GM12878 (cell line): ENCODE data around the gene LILRB2. TPM values are rescaled to one million over a fixed set of nuclear protein-coding genes. Genes with fewer than 3 reads are reported as not detected.

Source experiments
- ATAC-seq: fragments of 200-7000 bp; cut with Tn5 transposase; 3 replicates; pipeline ENCODE4 v1.9.1; 2020; ENCODE audit warnings: mild to moderate bottlenecking, moderate library complexity
- BruUV-seq: library from RNA; stranded (reverse); fragments of 400-500 nt; replicated peaks from 2 replicates; lab custom pipeline; 2021; lab: Mats Ljungman, UMichigan
- CTCF ChIA-PET: fragments of 300-600 bp; sonication (Branson Sonifier 250); formaldehyde crosslinking; extraction: SDS; loops from one replicate; lab custom pipeline; 2021; ENCODE audit warnings: inconsistent platforms; lab: Yijun Ruan, JAX
- POLR2A ChIA-PET: fragments of 350-600 bp; formaldehyde crosslinking; extraction: SDS; loops from one replicate; lab custom pipeline; 2021; ENCODE audit warnings: inconsistent platforms; lab: Charles Lee
- RAD21 ChIA-PET: fragments of 300-600 bp; sonication (Branson Sonifier 250); formaldehyde crosslinking; loops from one replicate; lab custom pipeline; 2023; ENCODE audit warnings: antibody characterized with exemption; ENCODE audit not compliant: unreplicated experiment; lab: Charles Lee
- SMC1A ChIA-PET: fragments of 300-600 bp; sonication (Branson Sonifier 250); formaldehyde crosslinking; loops from one replicate; lab custom pipeline; 2023; ENCODE audit not compliant: unreplicated experiment, uncharacterized antibody; lab: Charles Lee
- DNase-seq: peaks from one replicate; pipeline ENCODE4 v3.0.0-alpha.2; 2011; ENCODE audit warnings: low read depth, low spot score
- FAIRE-seq: peaks from 3 replicates; lab custom pipeline; 2011; peaks lifted over from hg19 to GRCh38; lab: Jason Lieb, UNC
- H2AFZ ChIP-seq: 2 replicates; pipeline ENCODE4 v1.6.0; 2011; ENCODE audit warnings: low read depth, low read length, control low read depth; ENCODE audit not compliant: control insufficient read depth
- H3K27ac ChIP-seq: 2 replicates; pipeline ENCODE4 v1.5.1; 2011; ENCODE audit warnings: control low read depth; ENCODE audit not compliant: control insufficient read depth, insufficient read depth
- H3K27me3 ChIP-seq, 2 experiments: replicated peaks in 1 of 2; 2 replicates each; pipeline versions ENCODE4 v1.6.0 to v1.6.1; 2011; ENCODE audit warnings: low read length in 1 of 2; ENCODE audit not compliant: control insufficient read depth in 2 of 2, insufficient read depth in 2 of 2
- H3K36me3 ChIP-seq, 2 experiments: 2 replicates each; pipeline ENCODE4 v1.5.1; 2011; ENCODE audit warnings: low read length in 1 of 2; ENCODE audit not compliant: control insufficient read depth in 2 of 2, insufficient read depth in 2 of 2
- H3K4me1 ChIP-seq: 2 replicates; pipeline ENCODE4 v1.6.1; 2011; ENCODE audit warnings: mild to moderate bottlenecking, low read length, moderate library complexity, mixed read lengths; ENCODE audit not compliant: control insufficient read depth, insufficient read depth
- H3K4me2 ChIP-seq: 2 replicates; pipeline ENCODE4 v1.6.0; 2011; ENCODE audit warnings: control low read depth; ENCODE audit not compliant: control insufficient read depth, insufficient read depth
- H3K4me3 ChIP-seq: fragments of 200-600 bp; sonication (generic); 2 replicates; pipeline ENCODE4 v1.5.1; 2016
- H3K79me2 ChIP-seq: 2 replicates; pipeline ENCODE4 v1.6.0; 2011; ENCODE audit warnings: low read length; ENCODE audit not compliant: control insufficient read depth, insufficient read depth
- H3K9ac ChIP-seq: 2 replicates; pipeline ENCODE4 v1.8.0; 2011; ENCODE audit warnings: low read length, control low read depth, mixed read lengths; ENCODE audit not compliant: control insufficient read depth, insufficient read depth
- H3K9me3 ChIP-seq: replicated peaks from 3 replicates; pipeline ENCODE4 v1.5.1; 2011; ENCODE audit warnings: mild to moderate bottlenecking, low read length; ENCODE audit not compliant: control insufficient read depth, insufficient read depth
- H4K20me1 ChIP-seq: 2 replicates; pipeline ENCODE4 v1.6.0; 2011; ENCODE audit not compliant: control insufficient read depth, insufficient read depth
- BCL11A ChIP-seq: IDR thresholded peaks from 2 replicates; pipeline ENCODE4 v1.6.1; 2011; ENCODE audit warnings: low read depth, low read length
- CREB1 ChIP-seq: IDR thresholded peaks from 2 replicates; pipeline ENCODE4 v1.6.1; 2012; ENCODE audit warnings: low read depth, mild to moderate bottlenecking, inconsistent platforms
- EP300 ChIP-seq, 2 experiments: fragments of 150-350 bp in 1 of 2; IDR thresholded peaks; 2 replicates each; pipeline ENCODE4 v1.6.1; 2011 to 2012; ENCODE audit warnings: low read depth in 2 of 2, low read length in 2 of 2, borderline replicate concordance in 1 of 2, improper control_type of control experiment in 1 of 2, inconsistent platforms in 1 of 2; ENCODE audit not compliant: control insufficient read depth in 1 of 2
- TAF1 ChIP-seq: IDR thresholded peaks from 2 replicates; pipeline ENCODE4 v1.6.1; 2011; ENCODE audit warnings: mild to moderate bottlenecking, low read depth, low read length, borderline replicate concordance
- WGBS: methylation state at CpG from one replicate; pipeline ENCODE4 v1.1.6; 2016; ENCODE audit warnings: low lambda C conversion rate; ENCODE audit not compliant: insufficient replicate concordance, insufficient coverage; ENCODE audit errors: missing lambda C conversion rate; 5-methylcytosine and 5-hydroxymethylcytosine counted together
- in situ Hi-C: fragments of 300-500 bp; cut with MboI; formaldehyde crosslinking; loops from 9 replicates; pipeline ENCODE4 v1.14.3; 2018; ENCODE audit warnings: mixed read lengths
- intact Hi-C: fragments of 100-400 bp; cut with micrococcal nuclease; formaldehyde crosslinking; loops from one replicate; pipeline ENCODE4 v1.14.2; 2022; ENCODE audit not compliant: unreplicated experiment
- polyA plus RNA-seq, 11 experiments: library from polyadenylated mRNA; depleted of rRNA in 4 of 11; unstranded in 6 of 11; stranded (reverse) in 5 of 11; fragments of >200 nt; fragmentation: Nextera tagmentation in 4 of 11; fragmentation: Illumina TruSeq in 1 of 11; extraction: Ambion mirVana in 4 of 11; extraction: Trizol in 1 of 11; gene quantifications; 1 replicate in 1 of 11; 2 replicates in 10 of 11; pipeline versions ENCODE4 v1.2.1 to v1.2.3, GENCODE V29; 2011 to 2016; ENCODE audit warnings: inconsistent platforms in 2 of 11, missing spikeins in 2 of 11, low read depth in 1 of 11
- total RNA-seq, 4 experiments: library from RNA; depleted of rRNA in 3 of 4; stranded (reverse); fragments of >200 nt in 3 of 4; fragmentation: Illumina TruSeq in 1 of 4; extraction: Trizol in 1 of 4; gene quantifications; 2 replicates each; pipeline versions ENCODE4 v1.2.1 to v1.2.3, GENCODE V29; 2013 to 2021
- TF ChIP-seq, protein P1 (sequence below): fragments of 450-650 bp; IDR thresholded peaks from 2 replicates; pipeline ENCODE4 v1.6.1; 2016; ENCODE audit warnings: mild to moderate bottlenecking

Gene LILRB2
- total and polyA plus RNA-seq, 10 of the 15 experiments (the other 5 are each of a cell fraction or from before 2014, with no cell fraction given), result 0.08 to 0.18 (median 0.15) TPM; not detected in 4

DNA sequence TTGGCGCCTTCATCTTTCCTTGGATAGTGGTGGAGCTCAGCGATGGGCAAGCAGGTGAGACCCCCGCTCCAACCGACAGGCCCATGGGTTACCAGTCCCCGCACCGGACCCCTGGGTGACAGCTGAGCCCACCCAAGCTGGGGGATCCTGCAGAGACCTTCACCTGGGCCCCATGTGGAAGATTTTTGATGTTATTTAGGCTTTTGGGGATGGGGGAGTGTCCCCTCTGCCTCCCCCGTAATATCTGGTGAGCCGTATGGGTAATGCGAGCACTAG lies 37.0 kb upstream of the LILRB2 start:
- H4K20me1 ChIP-seq, result no peaks in the 10 kb centered on the region
- intact Hi-C loops, result no loop called here
- no peak overlapping the region for H2AFZ ChIP-seq
- no peaks in the 10 kb centered on the region for H3K9me3 ChIP-seq
- no peak overlapping the region for H3K27ac ChIP-seq
- ATAC-seq, result no peak
- FAIRE-seq, result no peak
- TF ChIP-seq CREB1, result no peak
- TF ChIP-seq, protein P1, sequence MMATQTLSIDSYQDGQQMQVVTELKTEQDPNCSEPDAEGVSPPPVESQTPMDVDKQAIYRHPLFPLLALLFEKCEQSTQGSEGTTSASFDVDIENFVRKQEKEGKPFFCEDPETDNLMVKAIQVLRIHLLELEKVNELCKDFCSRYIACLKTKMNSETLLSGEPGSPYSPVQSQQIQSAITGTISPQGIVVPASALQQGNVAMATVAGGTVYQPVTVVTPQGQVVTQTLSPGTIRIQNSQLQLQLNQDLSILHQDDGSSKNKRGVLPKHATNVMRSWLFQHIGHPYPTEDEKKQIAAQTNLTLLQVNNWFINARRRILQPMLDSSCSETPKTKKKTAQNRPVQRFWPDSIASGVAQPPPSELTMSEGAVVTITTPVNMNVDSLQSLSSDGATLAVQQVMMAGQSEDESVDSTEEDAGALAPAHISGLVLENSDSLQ, result no peak
- TF ChIP-seq TAF1, result no peak
- no peak for TF ChIP-seq BCL11A
- no peak for TF ChIP-seq EP300 (IDR thresholded peaks at IDR 0.05; ENCODE audit: borderline replicate concordance in 1 of 2, control insufficient read depth in 1 of 2, low read depth in 2 of 2, low read length in 2 of 2)
- TF ChIP-seq, all 136 proteins: peak for 0
- Histone ChIP-seq H3K4me2 (no peak overlapping the region), H3K36me3 (no peaks in the 10 kb centered on the region), H3K79me2 (no peaks in the 10 kb centered on the region), H3K4me3 (no peak overlapping the region), H3K9ac (no peak overlapping the region), H3K4me1 (no peaks in the 10 kb centered on the region), H3K27me3 (no peaks in the 10 kb centered on the region)
- POLR2A ChIA-PET, result no interaction called here
- in situ Hi-C loops, result no loop called here
- SMC1A ChIA-PET, result interaction anchor here (1.0 to 1.8 kb wide), 2 partner anchors 72 to 74 kb away, joined by 3 read pairs; no protein-coding TSS in a partner anchor
- RAD21 ChIA-PET, result no interaction called here
- BruUV-seq, result no TSS peak
- CTCF ChIA-PET, result interaction anchor here (1.4 to 5.1 kb wide), 3 partner anchors 36 to 73 kb away, joined by 5 to 40 read pairs (median 16); no protein-coding TSS in a partner anchor
- DNase-seq, result no peak
- 28% methylated on average over 9 of the region's 9 CpGs for WGBS
